ENCODE data around the gene MTA2.

DNA sequence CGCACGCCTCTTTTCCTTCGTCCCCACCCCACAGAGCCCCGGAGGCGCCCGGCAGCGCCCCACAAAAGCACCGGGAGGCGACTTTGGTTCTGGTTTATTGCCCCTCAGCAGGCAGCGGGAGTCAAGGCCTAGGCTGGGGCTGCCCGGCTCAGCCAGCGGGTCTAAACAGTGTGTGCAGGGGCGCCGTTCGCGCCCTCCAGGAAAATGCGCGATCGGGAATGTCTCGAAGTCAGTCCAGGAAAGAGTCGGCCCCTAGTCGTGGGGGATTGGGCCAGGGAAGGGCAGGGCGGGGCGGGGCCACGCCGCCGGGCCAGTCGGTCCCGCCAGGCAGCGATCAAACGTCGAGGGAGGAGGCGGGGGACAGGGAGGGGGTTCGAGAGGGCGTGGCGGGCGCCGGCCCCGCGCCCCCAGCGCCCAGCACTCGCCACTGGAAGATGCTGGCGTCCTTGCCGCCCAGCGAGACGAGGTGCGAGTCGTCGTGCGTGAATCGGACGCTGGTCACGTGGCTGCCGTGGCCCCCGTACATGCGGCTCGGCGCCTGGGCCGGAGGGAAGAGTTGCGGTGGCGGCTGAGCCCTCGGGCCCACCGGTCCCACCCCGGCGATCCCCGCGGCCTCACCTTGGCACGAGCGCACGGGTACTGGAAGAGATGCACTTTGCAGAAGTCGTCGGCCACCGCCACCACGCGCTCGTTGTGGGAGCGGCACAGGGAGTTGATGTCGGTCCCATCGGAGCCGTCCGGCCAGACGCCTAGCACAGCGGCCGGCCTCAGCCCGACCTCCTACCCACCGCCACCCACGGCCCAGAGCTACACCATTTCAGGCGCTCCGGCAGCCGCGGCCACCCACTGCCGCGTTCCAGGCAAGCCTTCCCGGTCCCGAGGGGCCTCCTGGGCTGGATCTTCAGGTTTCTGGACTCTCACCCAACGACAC, 741 bp upstream of the MTA2 start:
- no peak for TF ChIP-seq SMC3 (conservative IDR thresholded peaks at IDR 0.05; ENCODE audit: poor library complexity)
- no peak for TF ChIP-seq POLR2AphosphoS5 (IDR thresholded peaks at IDR 0.05)
- no peak for TF ChIP-seq CTCF (IDR thresholded peaks at IDR 0.05; ENCODE audit: poor library complexity, severe bottlenecking)
- no peak for TF ChIP-seq EP300 (conservative IDR thresholded peaks at IDR 0.05; ENCODE audit: poor library complexity, severe bottlenecking)
